NT2/D1 (cell line): ENCODE results near the gene RGL2.
"Not testable (repeated sequence)": the region's sequence is repeated elsewhere in the genome, so short reads cannot be mapped to it uniquely, and the experiment has no call there.

ENCODE experiments used
- DNase-seq: peaks from one replicate; pipeline ENCODE4 v3.0.0-alpha.2; 2011; ENCODE audit warnings: low read depth, low spot score
- H3K27me3 ChIP-seq: 2 replicates; pipeline ENCODE4 v1.6.0; 2011; ENCODE audit warnings: mild to moderate bottlenecking; ENCODE audit not compliant: insufficient read length, insufficient read depth
- H3K36me3 ChIP-seq: 2 replicates; pipeline ENCODE4 v1.6.1; 2011; ENCODE audit warnings: mild to moderate bottlenecking, low read length, mixed read lengths; ENCODE audit not compliant: insufficient read depth, insufficient read length
- H3K4me1 ChIP-seq: 2 replicates; pipeline ENCODE4 v1.5.1; 2011; ENCODE audit not compliant: insufficient read depth, insufficient read length
- H3K4me3 ChIP-seq: 2 replicates; pipeline ENCODE4 v1.5.1; 2011; ENCODE audit warnings: low read depth; ENCODE audit not compliant: insufficient read length
- H3K9ac ChIP-seq: 2 replicates; pipeline ENCODE4 v1.6.0; 2011; ENCODE audit warnings: low read depth; ENCODE audit not compliant: insufficient read length
- H3K9me3 ChIP-seq: 2 replicates; pipeline ENCODE4 v1.5.1; 2011; ENCODE audit warnings: mild to moderate bottlenecking, low read length; ENCODE audit not compliant: insufficient read depth
- SUZ12 ChIP-seq: IDR thresholded peaks from 2 replicates; pipeline ENCODE4 v1.6.1; 2011; ENCODE audit not compliant: insufficient read length, insufficient read depth; ENCODE audit errors: extremely low read depth
- YY1 ChIP-seq: IDR thresholded peaks from 2 replicates; pipeline ENCODE4 v1.6.1; 2011; ENCODE audit not compliant: insufficient read length, insufficient read depth
- ZNF274 ChIP-seq: IDR thresholded peaks from 2 replicates; pipeline ENCODE4 v1.6.1; 2011; ENCODE audit warnings: mild to moderate bottlenecking, low read depth, low read length

The RGL2 gene

DNA sequence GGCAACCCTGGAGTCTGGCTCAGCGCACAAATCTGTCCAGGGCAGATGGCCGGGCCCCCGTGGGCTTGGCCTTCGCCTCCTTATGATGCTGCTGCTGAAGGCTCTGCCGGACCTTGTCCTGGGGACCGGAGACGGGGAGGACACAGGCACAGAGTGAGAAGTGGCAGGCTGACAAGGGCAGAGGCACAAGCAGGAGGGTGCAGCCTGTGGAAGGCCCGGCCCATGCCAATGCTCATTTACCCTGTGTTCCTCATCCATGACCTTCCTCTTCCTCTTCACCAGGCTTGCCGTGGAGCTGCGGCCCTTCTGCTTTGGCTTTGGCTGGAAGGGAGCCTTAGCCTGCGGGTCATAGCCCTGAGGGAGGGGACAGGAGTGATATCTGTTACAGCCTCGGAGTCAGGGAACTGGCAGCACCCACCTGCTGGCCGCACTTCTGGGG lies 19.5 kb downstream of the RGL2 start:
- H3K9ac ChIP-seq, result no peak overlapping the region
- no peak overlapping the region for H3K4me3 ChIP-seq
- peaks cover 7% of the 10 kb centered on the region for H3K4me1 ChIP-seq
- H3K27me3 ChIP-seq, result no peaks in the 10 kb centered on the region
- TF ChIP-seq YY1 (no peak), SUZ12 (no peak)
- DNase-seq, result no peak
- peaks cover 87% of the 10 kb centered on the region for H3K36me3 ChIP-seq
- peaks cover 7% of the 10 kb centered on the region; the same call in 1 of the 2 replicates for H3K9me3 ChIP-seq

DNA sequence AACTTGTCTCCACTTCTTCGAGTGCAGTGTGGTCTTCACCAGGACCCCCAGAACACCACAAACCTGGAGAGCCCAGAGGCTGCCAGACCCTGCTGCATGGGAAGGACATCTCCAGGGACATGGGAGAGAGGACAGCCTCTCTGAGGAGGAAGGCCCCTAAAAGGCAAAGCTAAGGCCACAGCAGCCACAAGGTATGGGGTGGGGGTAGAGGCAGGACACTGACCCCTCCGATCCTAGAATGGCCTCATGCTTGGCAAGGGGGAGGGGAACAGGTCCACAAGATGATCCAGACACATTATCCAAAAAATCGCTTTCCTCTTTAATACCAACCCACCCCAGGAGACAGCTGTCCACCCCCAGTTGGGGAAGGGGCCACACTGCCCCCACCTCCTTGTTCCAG lies 19.9 kb downstream of the RGL2 start:
- Histone ChIP-seq H3K9ac (no peak overlapping the region), H3K36me3 (peaks cover 87% of the 10 kb centered on the region)

DNA sequence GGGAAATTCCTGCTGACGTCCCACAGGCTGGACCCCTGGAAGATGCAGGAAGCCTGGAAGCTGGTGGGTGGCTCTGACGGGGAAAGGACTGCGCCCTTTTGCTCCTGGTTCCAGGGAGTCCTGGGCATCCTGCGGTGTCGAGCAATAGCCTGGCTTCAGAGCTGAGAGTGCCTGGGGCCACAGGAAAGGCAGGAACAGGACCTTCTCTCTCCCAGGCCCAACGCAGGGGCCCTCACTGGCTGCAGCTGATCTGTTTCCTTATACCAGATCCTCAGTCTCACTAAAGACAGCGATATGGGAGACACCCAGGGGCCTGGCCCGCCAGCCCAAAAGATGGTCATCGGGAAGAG lies 20.4 kb downstream of the RGL2 start:
- peaks cover 86% of the 10 kb centered on the region for H3K36me3 ChIP-seq

More for the DNA sequence above, 19.9 kb downstream of the RGL2 start:
- no peak for DNase-seq
- Histone ChIP-seq H3K27me3 (no peaks in the 10 kb centered on the region), H3K4me3 (no peak overlapping the region), H3K4me1 (peaks cover 7% of the 10 kb centered on the region), H3K9me3 (peaks cover 7% of the 10 kb centered on the region; the same call in 1 of the 2 replicates)
- TF ChIP-seq YY1, result no peak
- TF ChIP-seq ZNF274, result no peak
- no peak for TF ChIP-seq SUZ12

DNA sequence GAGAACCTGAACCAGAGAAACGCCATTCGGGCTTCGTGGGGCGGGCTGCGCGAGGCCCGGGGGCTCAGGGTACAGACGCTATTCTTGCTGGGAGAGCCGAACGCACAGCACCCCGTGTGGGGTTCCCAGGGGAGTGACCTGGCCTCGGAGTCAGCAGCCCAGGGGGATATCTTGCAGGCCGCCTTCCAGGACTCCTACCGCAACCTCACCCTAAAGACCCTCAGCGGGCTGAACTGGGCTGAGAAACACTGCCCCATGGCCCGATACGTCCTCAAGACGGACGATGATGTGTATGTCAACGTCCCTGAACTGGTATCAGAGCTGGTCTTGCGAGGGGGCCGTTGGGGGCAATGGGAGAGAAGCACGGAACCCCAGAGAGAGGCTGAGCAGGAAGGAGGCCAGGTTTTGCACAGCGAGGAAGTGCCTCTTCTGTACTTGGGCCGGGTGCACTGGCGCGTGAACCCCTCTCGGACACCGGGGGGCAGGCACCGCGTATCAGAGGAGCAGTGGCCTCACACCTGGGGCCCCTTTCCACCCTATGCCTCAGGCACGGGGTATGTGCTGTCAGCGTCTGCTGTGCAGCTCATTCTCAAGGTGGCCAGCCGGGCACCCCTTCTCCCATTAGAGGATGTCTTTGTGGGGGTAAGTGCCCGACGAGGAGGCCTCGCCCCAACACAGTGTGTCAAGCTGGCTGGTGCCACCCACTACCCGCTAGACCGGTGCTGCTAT lies 20.9 kb downstream of the RGL2 start:
- peaks cover 7% of the 10 kb centered on the region for H3K4me1 ChIP-seq
- peaks cover 7% of the 10 kb centered on the region; the same call in 1 of the 2 replicates for H3K9me3 ChIP-seq
- TF ChIP-seq ZNF274, result no peak
- TF ChIP-seq SUZ12, result no peak
- TF ChIP-seq YY1, result no peak
- peak overlapping the region; percentile 81 for H3K9ac ChIP-seq
- no peaks in the 10 kb centered on the region for H3K27me3 ChIP-seq
- no peak for DNase-seq
- peak overlapping the region; percentile 35 for H3K4me3 ChIP-seq
- peaks cover 87% of the 10 kb centered on the region for H3K36me3 ChIP-seq

More for the DNA sequence above, 20.4 kb downstream of the RGL2 start:
- Histone ChIP-seq H3K9me3 (peaks cover 7% of the 10 kb centered on the region; the same call in 1 of the 2 replicates), H3K4me3 (no peak overlapping the region), H3K27me3 (no peaks in the 10 kb centered on the region), H3K9ac (peak overlapping the region; percentile 81), H3K4me1 (peaks cover 7% of the 10 kb centered on the region)
- no peak for TF ChIP-seq SUZ12
- DNase-seq, result no peak

DNA sequence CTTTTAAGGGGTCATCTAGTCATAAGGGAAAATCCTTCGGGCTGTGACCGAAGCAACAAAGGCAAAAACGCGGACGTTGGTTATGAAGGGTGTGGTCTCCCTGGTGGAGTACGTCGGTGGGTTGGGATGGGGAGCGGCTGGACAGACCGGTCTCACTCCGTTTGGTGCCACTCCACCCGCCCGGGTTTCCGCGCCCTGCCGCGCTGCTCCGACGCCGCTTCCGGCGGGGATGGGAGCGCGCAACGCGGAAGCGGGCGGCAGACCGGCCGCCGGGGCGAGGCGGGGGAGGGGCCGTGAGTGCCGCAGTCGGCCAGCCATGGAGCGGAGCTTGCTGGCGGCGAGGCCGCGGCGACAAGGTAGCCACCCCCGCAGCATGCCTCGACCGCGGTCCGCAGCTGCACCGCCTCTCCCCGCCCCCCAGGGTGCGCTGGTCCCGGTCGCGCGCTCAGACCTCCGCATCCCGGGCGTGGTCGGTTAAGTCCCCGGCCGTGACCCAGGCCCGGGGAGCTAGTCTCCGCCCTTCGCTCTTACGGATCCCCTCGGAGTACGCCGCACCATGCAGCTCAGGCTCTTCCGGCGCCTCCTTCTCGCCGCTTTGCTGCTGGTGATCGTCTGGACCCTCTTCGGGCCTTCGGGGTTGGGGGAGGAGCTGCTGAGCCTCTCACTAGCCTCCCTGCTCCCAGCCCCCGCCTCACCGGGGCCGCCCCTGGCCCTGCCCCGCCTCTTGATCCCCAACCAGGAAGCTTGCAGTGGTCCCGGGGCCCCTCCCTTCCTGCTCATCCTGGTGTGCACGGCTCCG lies 21.7 kb downstream of the RGL2 start, which contains the start of gene B3GALT4:
Gene B3GALT4 (plus strand): TSS at position 260 of the 799 bp plus-strand sequence. CDS start 297 bp downstream, at position 557.
- Histone ChIP-seq H3K9me3 (peaks cover 7% of the 10 kb centered on the region; the same call in 1 of the 2 replicates), H3K9ac (peak within 1 kb of the TSS; percentile 81), H3K27me3 (no peaks in the 10 kb centered on the region), H3K36me3 (peaks cover 87% of the 10 kb centered on the region), H3K4me1 (peaks cover 7% of the 10 kb centered on the region), H3K4me3 (peak within 1 kb of the TSS; percentile 35)
- no peak for TF ChIP-seq SUZ12
- TF ChIP-seq YY1, result no peak
- TF ChIP-seq ZNF274, result no peak
- no peak for DNase-seq

DNA sequence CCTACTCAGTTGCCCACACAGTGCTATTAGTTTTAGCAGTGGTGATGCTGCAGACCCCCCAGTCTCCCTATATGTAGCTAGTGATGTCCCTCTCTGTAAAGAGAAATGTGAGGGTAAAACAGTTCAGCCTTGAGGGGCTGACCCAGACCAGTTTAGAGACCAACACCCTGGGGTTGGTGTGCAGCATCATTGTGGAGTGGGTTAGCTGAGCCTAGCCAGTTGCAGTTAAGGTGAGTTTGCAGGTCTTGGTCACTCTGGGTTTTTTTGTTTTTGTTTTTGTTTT lies 22.2 kb downstream of the RGL2 start:
- H3K4me3 ChIP-seq, result peak overlapping the region; percentile 35
- H3K4me1 ChIP-seq, result peaks cover 7% of the 10 kb centered on the region
- DNase-seq, result no peak
- H3K9ac ChIP-seq, result peak overlapping the region; percentile 81
- peaks cover 83% of the 10 kb centered on the region for H3K36me3 ChIP-seq
- peaks cover 7% of the 10 kb centered on the region; the same call in 1 of the 2 replicates for H3K9me3 ChIP-seq
- no peaks in the 10 kb centered on the region for H3K27me3 ChIP-seq
- TF ChIP-seq SUZ12, result no peak
- TF ChIP-seq ZNF274, result no peak
- TF ChIP-seq YY1, result no peak

DNA sequence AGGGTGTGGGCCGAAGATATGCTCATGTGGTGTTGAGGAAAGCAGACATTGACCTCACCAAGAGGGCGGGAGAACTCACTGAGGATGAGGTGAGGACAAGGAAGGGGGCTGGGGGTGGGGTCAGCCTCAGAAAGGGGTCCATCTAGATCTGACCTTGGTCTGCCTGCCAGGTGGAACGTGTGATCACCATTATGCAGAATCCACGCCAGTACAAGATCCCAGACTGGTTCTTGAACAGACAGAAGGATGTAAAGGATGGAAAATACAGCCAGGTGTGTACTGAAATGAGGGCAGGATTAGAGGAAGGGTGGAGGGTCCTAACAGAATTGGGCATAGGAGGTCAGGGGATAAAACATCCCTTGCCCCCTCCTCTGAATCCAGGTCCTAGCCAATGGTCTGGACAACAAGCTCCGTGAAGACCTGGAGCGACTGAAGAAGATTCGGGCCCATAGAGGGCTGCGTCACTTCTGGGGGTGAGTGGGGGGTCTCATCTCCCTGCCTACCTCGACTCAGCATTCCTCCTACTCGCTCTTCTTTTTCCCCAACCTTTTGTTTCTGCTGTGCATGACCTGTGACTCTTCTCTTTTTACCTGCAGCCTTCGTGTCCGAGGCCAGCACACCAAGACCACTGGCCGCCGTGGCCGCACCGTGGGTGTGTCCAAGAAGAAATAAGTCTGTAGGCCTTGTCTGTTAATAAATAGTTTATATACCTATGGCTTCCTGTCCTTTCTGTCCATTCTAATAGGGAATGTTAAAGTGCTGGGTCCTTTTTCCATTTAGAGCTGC lies 22.8 kb downstream of the RGL2 start:
- not testable (repeated sequence) for H3K27me3 ChIP-seq, DNase-seq, H3K4me1 ChIP-seq, H3K9me3 ChIP-seq
- Histone ChIP-seq H3K4me3 (peak overlapping the region; percentile 35), H3K9ac (peak overlapping the region; percentile 81), H3K36me3 (peaks cover 78% of the 10 kb centered on the region)
